Osteocyte (in vitro differentiated cells): ENCODE results near the gene TRPC4AP. TPM values are rescaled to one million over a fixed set of nuclear protein-coding genes. Genes with fewer than 3 reads are reported as not detected.

Experiments
- DNase-seq: peaks from one replicate; pipeline ENCODE4 v3.0.0; 2021; ENCODE audit warnings: mixed read lengths; ENCODE audit not compliant: unreplicated experiment; ENCODE audit errors: extremely low spot score
- H3K27ac Mint-ChIP-seq: one replicate; pipeline ENCODE4 v1.8.0; 2021; ENCODE audit warnings: mild to moderate bottlenecking, mixed read lengths; ENCODE audit not compliant: unreplicated experiment
- H3K27me3 Mint-ChIP-seq: one replicate; pipeline ENCODE4 v1.8.0; 2021; ENCODE audit warnings: mixed read lengths; ENCODE audit not compliant: unreplicated experiment
- H3K36me3 Mint-ChIP-seq: one replicate; pipeline ENCODE4 v1.8.0; 2021; ENCODE audit warnings: mixed read lengths; ENCODE audit not compliant: unreplicated experiment
- H3K4me1 Mint-ChIP-seq: one replicate; pipeline ENCODE4 v1.8.0; 2021; ENCODE audit warnings: mixed read lengths; ENCODE audit not compliant: unreplicated experiment
- H3K4me3 Mint-ChIP-seq: one replicate; pipeline ENCODE4 v1.8.0; 2021; ENCODE audit warnings: mild to moderate bottlenecking, moderate library complexity, mixed read lengths; ENCODE audit not compliant: unreplicated experiment
- H3K9me3 Mint-ChIP-seq: one replicate; pipeline ENCODE4 v1.8.0; 2021; ENCODE audit warnings: mixed read lengths; ENCODE audit not compliant: unreplicated experiment
- total RNA-seq: library from RNA; stranded (reverse); gene quantifications from 2 replicates; pipeline ENCODE4 v1.2.1, GENCODE V29; 2021
- TF ChIP-seq, protein P1 (sequence below): fragments of 200-600 bp; sonication (generic); IDR thresholded peaks from 2 replicates; pipeline ENCODE4 v1.5.0; 2021; ENCODE audit warnings: antibody characterized with exemption, mild to moderate bottlenecking, moderate library complexity

Gene TRPC4AP
- total RNA-seq, 1 donor from 2014 or later: 83.0 TPM

DNA sequence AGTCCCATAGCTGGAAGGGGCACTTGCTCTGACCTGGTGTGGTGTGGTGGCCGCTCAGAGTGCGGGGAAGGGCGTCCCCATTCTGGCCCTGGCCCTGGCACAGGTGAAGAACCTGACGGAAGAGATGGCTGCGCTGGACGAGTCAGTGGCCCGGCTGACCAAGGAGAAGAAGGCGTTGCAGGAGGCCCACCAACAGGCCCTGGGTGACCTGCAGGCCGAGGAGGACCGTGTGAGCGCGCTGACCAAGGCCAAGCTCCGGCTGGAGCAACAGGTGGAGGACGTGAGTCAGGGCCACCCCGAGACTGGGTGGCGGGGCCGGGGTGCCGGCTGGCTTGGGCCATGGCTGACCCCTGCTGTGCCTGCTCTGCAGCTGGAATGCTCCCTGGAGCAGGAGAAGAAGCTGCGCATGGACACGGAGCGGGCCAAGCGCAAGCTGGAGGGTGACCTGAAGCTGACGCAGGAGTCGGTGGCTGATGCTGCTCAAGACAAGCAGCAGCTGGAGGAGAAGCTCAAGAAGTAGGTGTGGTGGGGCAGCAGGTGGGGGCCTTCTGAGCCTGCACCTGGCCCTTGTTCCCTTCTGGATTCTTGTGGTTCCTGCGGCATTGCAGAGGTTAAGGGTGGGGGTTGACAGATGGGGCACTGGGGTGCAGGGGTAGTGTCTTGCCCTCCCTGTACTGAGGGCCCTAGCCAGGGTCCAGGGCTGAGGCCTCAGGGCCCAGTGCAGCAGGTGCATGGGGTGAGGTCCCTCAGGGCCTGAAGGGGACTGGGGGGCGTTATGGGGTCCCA lies 96.2 kb downstream of the TRPC4AP start:
- no peak overlapping the region for H3K27ac Mint-ChIP-seq
- no peak for DNase-seq

DNA sequence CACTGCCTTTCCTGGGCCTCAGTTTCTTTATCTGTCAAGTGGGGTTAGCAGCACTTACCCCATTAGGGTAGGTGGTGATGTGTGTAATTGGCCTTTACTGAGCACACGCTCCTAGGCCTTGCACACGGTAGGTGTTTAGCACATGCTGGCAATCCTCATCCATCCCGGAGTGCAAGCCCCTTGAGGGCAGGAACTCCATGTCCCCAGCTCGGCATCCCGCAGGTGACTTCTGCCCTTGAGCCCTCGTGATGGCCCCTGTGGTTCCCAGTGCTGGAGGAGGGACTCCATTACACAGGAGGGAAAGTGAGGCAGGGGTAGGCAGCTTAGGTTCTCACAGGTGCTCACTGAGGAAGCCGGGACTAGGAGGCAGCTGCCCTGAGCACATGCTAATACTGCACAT lies 96.9 kb downstream of the TRPC4AP start:
- no peak overlapping the region for H3K4me3 Mint-ChIP-seq
- peaks cover 28% of the 10 kb centered on the region for H3K36me3 Mint-ChIP-seq
- TF ChIP-seq, protein P1, sequence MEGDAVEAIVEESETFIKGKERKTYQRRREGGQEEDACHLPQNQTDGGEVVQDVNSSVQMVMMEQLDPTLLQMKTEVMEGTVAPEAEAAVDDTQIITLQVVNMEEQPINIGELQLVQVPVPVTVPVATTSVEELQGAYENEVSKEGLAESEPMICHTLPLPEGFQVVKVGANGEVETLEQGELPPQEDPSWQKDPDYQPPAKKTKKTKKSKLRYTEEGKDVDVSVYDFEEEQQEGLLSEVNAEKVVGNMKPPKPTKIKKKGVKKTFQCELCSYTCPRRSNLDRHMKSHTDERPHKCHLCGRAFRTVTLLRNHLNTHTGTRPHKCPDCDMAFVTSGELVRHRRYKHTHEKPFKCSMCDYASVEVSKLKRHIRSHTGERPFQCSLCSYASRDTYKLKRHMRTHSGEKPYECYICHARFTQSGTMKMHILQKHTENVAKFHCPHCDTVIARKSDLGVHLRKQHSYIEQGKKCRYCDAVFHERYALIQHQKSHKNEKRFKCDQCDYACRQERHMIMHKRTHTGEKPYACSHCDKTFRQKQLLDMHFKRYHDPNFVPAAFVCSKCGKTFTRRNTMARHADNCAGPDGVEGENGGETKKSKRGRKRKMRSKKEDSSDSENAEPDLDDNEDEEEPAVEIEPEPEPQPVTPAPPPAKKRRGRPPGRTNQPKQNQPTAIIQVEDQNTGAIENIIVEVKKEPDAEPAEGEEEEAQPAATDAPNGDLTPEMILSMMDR: no peak
- H3K27ac Mint-ChIP-seq: no peak overlapping the region
- no peaks in the 10 kb centered on the region for H3K4me1 Mint-ChIP-seq
- no peak for DNase-seq
- no peaks in the 10 kb centered on the region for H3K27me3 Mint-ChIP-seq
- H3K9me3 Mint-ChIP-seq: no peaks in the 10 kb centered on the region

More for the DNA sequence above, 96.2 kb downstream of the TRPC4AP start:
- no peaks in the 10 kb centered on the region for H3K9me3 Mint-ChIP-seq
- no peaks in the 10 kb centered on the region for H3K4me1 Mint-ChIP-seq
- TF ChIP-seq, protein P1: no peak
- H3K36me3 Mint-ChIP-seq: peaks cover 31% of the 10 kb centered on the region
- no peak overlapping the region for H3K4me3 Mint-ChIP-seq
- no peaks in the 10 kb centered on the region for H3K27me3 Mint-ChIP-seq

DNA sequence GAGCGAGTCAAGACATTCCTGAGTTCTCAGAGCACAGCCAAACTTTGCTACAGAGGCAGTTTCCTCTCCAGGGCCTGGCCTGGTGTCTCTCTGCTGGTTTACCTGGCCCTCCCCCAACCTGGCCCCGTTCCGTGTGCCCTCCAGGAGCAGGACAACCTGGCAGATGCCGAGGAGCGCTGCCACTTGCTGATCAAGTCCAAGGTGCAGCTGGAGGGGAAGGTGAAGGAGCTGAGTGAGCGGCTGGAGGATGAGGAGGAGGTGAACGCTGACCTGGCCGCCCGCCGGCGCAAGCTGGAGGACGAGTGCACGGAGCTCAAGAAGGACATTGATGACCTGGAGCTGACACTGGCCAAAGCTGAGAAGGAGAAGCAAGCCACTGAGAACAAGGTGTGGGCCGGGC lies 97.4 kb downstream of the TRPC4AP start:
- Mint-ChIP-seq H3K4me1 (no peaks in the 10 kb centered on the region), H3K9me3 (no peaks in the 10 kb centered on the region), H3K27me3 (no peaks in the 10 kb centered on the region), H3K4me3 (no peak overlapping the region), H3K27ac (no peak overlapping the region), H3K36me3 (peaks cover 26% of the 10 kb centered on the region)
- DNase-seq: no peak
- TF ChIP-seq, protein P1: no peak

DNA sequence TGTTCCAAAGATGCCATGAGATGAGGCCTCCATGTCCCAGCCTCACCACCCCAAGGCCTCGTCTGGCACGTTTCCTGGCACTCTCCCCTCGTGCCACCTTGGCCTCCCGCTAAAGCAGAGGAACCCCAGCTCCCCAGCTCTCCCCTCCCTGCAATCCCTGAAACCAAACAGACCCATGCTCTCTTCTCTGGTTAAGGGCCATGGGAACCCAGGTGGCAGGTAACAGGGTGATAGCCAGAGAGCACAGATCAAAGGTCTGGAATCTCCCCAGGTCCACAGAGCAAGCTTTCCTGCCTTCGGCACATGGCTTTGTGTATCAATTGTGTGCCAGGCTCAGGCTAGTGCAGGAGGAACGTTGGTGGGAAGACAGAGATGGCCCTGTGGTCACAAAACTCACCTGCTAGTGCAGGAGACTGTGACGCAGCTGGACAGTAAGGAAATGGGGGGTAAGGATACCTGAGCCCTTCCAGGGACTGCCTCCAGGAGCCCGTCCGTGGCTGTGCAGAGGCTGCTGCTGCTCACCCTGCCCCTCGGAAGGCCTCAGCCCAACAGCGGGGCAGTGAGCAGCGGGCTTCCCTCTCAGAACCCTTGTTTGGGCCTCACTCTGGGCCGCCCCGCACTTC lies 98.0 kb downstream of the TRPC4AP start:
- H3K27ac Mint-ChIP-seq: no peak overlapping the region
- H3K4me3 Mint-ChIP-seq: no peak overlapping the region
- TF ChIP-seq, protein P1: no peak
- H3K4me1 Mint-ChIP-seq: no peaks in the 10 kb centered on the region
- H3K36me3 Mint-ChIP-seq: peaks cover 23% of the 10 kb centered on the region
- no peak for DNase-seq
- H3K27me3 Mint-ChIP-seq: no peaks in the 10 kb centered on the region
- no peaks in the 10 kb centered on the region for H3K9me3 Mint-ChIP-seq

DNA sequence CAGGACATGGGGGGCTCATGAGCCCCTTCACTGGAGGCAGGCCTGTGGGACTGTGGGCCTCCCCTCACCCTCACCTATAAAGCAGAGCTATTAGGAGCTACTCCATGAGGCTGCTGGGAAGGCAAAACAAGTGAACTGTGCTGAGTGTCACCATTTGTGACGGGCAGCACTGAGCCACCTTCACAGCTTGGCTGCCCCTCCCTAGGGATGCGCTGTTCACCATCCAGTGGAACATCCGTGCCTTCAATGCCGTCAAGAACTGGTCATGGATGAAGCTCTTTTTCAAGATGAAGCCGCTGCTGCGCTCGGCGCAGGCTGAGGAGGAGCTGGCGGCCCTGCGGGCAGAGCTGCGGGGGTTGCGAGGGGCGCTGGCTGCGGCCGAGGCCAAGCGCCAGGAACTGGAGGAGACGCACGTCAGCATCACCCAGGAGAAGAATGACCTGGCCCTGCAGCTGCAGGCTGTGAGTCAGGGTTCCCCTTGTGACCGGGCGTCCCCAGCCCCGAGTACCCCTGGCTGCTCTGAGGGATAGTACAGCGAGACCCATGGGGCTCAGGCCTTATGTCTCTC lies 98.6 kb downstream of the TRPC4AP start:
- Mint-ChIP-seq H3K4me1 (no peaks in the 10 kb centered on the region), H3K9me3 (no peaks in the 10 kb centered on the region), H3K4me3 (no peak overlapping the region), H3K27ac (no peak overlapping the region), H3K36me3 (peaks cover 20% of the 10 kb centered on the region), H3K27me3 (no peaks in the 10 kb centered on the region)
- TF ChIP-seq, protein P1: no peak
- no peak for DNase-seq
